ENCODE results near the gene ZBTB46. TPM values are rescaled to one million over a fixed set of nuclear protein-coding genes. Genes with fewer than 3 reads are reported as not detected.

ZBTB46 gene
- total RNA-seq, 1 experiment from 2014 or later: not detected

GRCh38 chr20:63787302-63787701, 43.8 kb downstream of the ZBTB46 start:
- H3K9me3 ChIP-seq (ENCODE audit: low read length): no peaks in the 10 kb centered on the region
- DNase-seq: no peak
- no peak overlapping the region for H3K27ac ChIP-seq (ENCODE audit: low read length)
- no peak overlapping the region for H3K9ac ChIP-seq (ENCODE audit: low read length)
- no peak overlapping the region for H3K4me3 ChIP-seq (ENCODE audit: low read length)
- no peaks in the 10 kb centered on the region for H3K27me3 ChIP-seq (ENCODE audit: low read length)
- H3K79me2 ChIP-seq (ENCODE audit: low read length): no peaks in the 10 kb centered on the region
- H3K4me2 ChIP-seq (ENCODE audit: low read depth, low read length, poor library complexity, severe bottlenecking): no peak overlapping the region
- no peaks in the 10 kb centered on the region for H3K9me2 ChIP-seq (replicated peaks; ENCODE audit: insufficient read depth, low read length)
- H4K20me1 ChIP-seq (ENCODE audit: insufficient read depth, low read depth, low read length): 0 out of 2 replicates have a peak, but pooled peaks cover 2% of the 10 kb centered on the region
- H2AFZ ChIP-seq (ENCODE audit: low read length): no peak overlapping the region
- 0 out of 2 replicates have a peak, but pooled peaks cover 4% of the 10 kb centered on the region for H3K4me1 ChIP-seq (ENCODE audit: low read length)
- no peaks in the 10 kb centered on the region for H3K36me3 ChIP-seq (ENCODE audit: insufficient read depth, low read length)

- no peak overlapping the region for H3K4me3 ChIP-seq (ENCODE audit: low read length)
- H2AFZ ChIP-seq (ENCODE audit: low read length): no peak overlapping the region
- no peak overlapping the region for H3K4me2 ChIP-seq (ENCODE audit: low read depth, low read length, poor library complexity, severe bottlenecking)
- H3K9me2 ChIP-seq (replicated peaks; ENCODE audit: insufficient read depth, low read length): no peaks in the 10 kb centered on the region
- H3K4me1 ChIP-seq (ENCODE audit: low read length): 0 out of 2 replicates have a peak, but pooled peaks cover 4% of the 10 kb centered on the region
- H3K79me2 ChIP-seq (ENCODE audit: low read length): no peaks in the 10 kb centered on the region
- H3K27me3 ChIP-seq (ENCODE audit: low read length): no peaks in the 10 kb centered on the region
- H3K9me3 ChIP-seq (ENCODE audit: low read length): no peaks in the 10 kb centered on the region
- no peak for DNase-seq
- H3K36me3 ChIP-seq (ENCODE audit: insufficient read depth, low read length): no peaks in the 10 kb centered on the region
- H3K27ac ChIP-seq (ENCODE audit: low read length): no peak overlapping the region
- no peak overlapping the region for H3K9ac ChIP-seq (ENCODE audit: low read length)
- H4K20me1 ChIP-seq (ENCODE audit: insufficient read depth, low read depth, low read length): 0 out of 2 replicates have a peak, but pooled peaks cover 2% of the 10 kb centered on the region
Observed at GRCh38 chr20:63785691-63786131, 45.4 kb downstream of the ZBTB46 start.

GRCh38 chr20:63783970-63784369, 47.1 kb downstream of the ZBTB46 start:
- Histone ChIP-seq H3K4me3 (ENCODE audit: low read length) (no peak overlapping the region), H3K9me2 (replicated peaks; ENCODE audit: insufficient read depth, low read length) (no peaks in the 10 kb centered on the region), H3K27ac (ENCODE audit: low read length) (no peak overlapping the region), H3K4me1 (ENCODE audit: low read length) (0 out of 2 replicates have a peak, but pooled peaks cover 4% of the 10 kb centered on the region), H3K27me3 (ENCODE audit: low read length) (no peaks in the 10 kb centered on the region), H3K36me3 (ENCODE audit: insufficient read depth, low read length) (no peaks in the 10 kb centered on the region), H4K20me1 (ENCODE audit: insufficient read depth, low read depth, low read length) (0 out of 2 replicates have a peak, but pooled peaks cover 2% of the 10 kb centered on the region), H3K9ac (ENCODE audit: low read length) (no peak overlapping the region), H3K4me2 (ENCODE audit: low read depth, low read length, poor library complexity, severe bottlenecking) (no peak overlapping the region), H2AFZ (ENCODE audit: low read length) (no peak overlapping the region), H3K79me2 (ENCODE audit: low read length) (no peaks in the 10 kb centered on the region), H3K9me3 (ENCODE audit: low read length) (no peaks in the 10 kb centered on the region)
- no peak for DNase-seq

GRCh38 chr20:63782521-63782971, 48.5 kb downstream of the ZBTB46 start:
- Histone ChIP-seq H3K9me3 (ENCODE audit: low read length) (no peaks in the 10 kb centered on the region), H3K27ac (ENCODE audit: low read length) (no peak overlapping the region), H3K27me3 (ENCODE audit: low read length) (no peaks in the 10 kb centered on the region), H3K4me3 (ENCODE audit: low read length) (no peak overlapping the region), H3K4me1 (ENCODE audit: low read length) (0 out of 2 replicates have a peak, but pooled peaks cover 4% of the 10 kb centered on the region), H4K20me1 (ENCODE audit: insufficient read depth, low read depth, low read length) (0 out of 2 replicates have a peak, but pooled peaks cover 2% of the 10 kb centered on the region), H3K9me2 (replicated peaks; ENCODE audit: insufficient read depth, low read length) (no peaks in the 10 kb centered on the region), H3K36me3 (ENCODE audit: insufficient read depth, low read length) (no peaks in the 10 kb centered on the region), H3K4me2 (ENCODE audit: low read depth, low read length, poor library complexity, severe bottlenecking) (no peak overlapping the region), H2AFZ (ENCODE audit: low read length) (no peak overlapping the region), H3K9ac (ENCODE audit: low read length) (no peak overlapping the region), H3K79me2 (ENCODE audit: low read length) (no peaks in the 10 kb centered on the region)
- DNase-seq: no peak

- Histone ChIP-seq H3K9ac (ENCODE audit: low read length) (no peak overlapping the region), H3K9me3 (ENCODE audit: low read length) (no peaks in the 10 kb centered on the region), H3K9me2 (replicated peaks; ENCODE audit: insufficient read depth, low read length) (no peaks in the 10 kb centered on the region), H3K79me2 (ENCODE audit: low read length) (no peaks in the 10 kb centered on the region), H2AFZ (ENCODE audit: low read length) (no peak overlapping the region), H3K4me1 (ENCODE audit: low read length) (0 out of 2 replicates have a peak, but pooled peaks cover under 1% of the 10 kb centered on the region), H3K4me3 (ENCODE audit: low read length) (no peak overlapping the region), H3K4me2 (ENCODE audit: low read depth, low read length, poor library complexity, severe bottlenecking) (no peak overlapping the region), H3K36me3 (ENCODE audit: insufficient read depth, low read length) (no peaks in the 10 kb centered on the region), H4K20me1 (ENCODE audit: insufficient read depth, low read depth, low read length) (0 out of 2 replicates have a peak, but pooled peaks cover 2% of the 10 kb centered on the region), H3K27ac (ENCODE audit: low read length) (no peak overlapping the region), H3K27me3 (ENCODE audit: low read length) (no peaks in the 10 kb centered on the region)
- DNase-seq: peak; percentile 79
Observed at GRCh38 chr20:63782051-63782471, 49.0 kb downstream of the ZBTB46 start.

GRCh38 chr20:63781181-63781580, 49.9 kb downstream of the ZBTB46 start:
- 0 out of 2 replicates have a peak, but pooled peaks cover 2% of the 10 kb centered on the region for H4K20me1 ChIP-seq (ENCODE audit: insufficient read depth, low read depth, low read length)
- no peaks in the 10 kb centered on the region for H3K79me2 ChIP-seq (ENCODE audit: low read length)
- H3K4me1 ChIP-seq (ENCODE audit: low read length): no peaks in the 10 kb centered on the region
- H3K27me3 ChIP-seq (ENCODE audit: low read length): no peaks in the 10 kb centered on the region
- no peak overlapping the region for H3K4me3 ChIP-seq (ENCODE audit: low read length)
- no peak overlapping the region for H3K9ac ChIP-seq (ENCODE audit: low read length)
- H3K4me2 ChIP-seq (ENCODE audit: low read depth, low read length, poor library complexity, severe bottlenecking): no peak overlapping the region
- no peak overlapping the region for H2AFZ ChIP-seq (ENCODE audit: low read length)
- no peak for DNase-seq
- no peaks in the 10 kb centered on the region for H3K36me3 ChIP-seq (ENCODE audit: insufficient read depth, low read length)
- no peaks in the 10 kb centered on the region for H3K9me2 ChIP-seq (replicated peaks; ENCODE audit: insufficient read depth, low read length)
- no peak overlapping the region for H3K27ac ChIP-seq (ENCODE audit: low read length)
- no peaks in the 10 kb centered on the region for H3K9me3 ChIP-seq (ENCODE audit: low read length)

- Histone ChIP-seq H3K79me2 (ENCODE audit: low read length) (no peaks in the 10 kb centered on the region), H3K27me3 (ENCODE audit: low read length) (no peaks in the 10 kb centered on the region), H3K9ac (ENCODE audit: low read length) (no peak overlapping the region), H3K36me3 (ENCODE audit: insufficient read depth, low read length) (no peaks in the 10 kb centered on the region), H3K9me2 (replicated peaks; ENCODE audit: insufficient read depth, low read length) (no peaks in the 10 kb centered on the region), H4K20me1 (ENCODE audit: insufficient read depth, low read depth, low read length) (no peaks in the 10 kb centered on the region), H3K4me3 (ENCODE audit: low read length) (no peak overlapping the region), H3K27ac (ENCODE audit: low read length) (no peak overlapping the region), H2AFZ (ENCODE audit: low read length) (no peak overlapping the region), H3K9me3 (ENCODE audit: low read length) (no peaks in the 10 kb centered on the region), H3K4me2 (ENCODE audit: low read depth, low read length, poor library complexity, severe bottlenecking) (no peak overlapping the region), H3K4me1 (ENCODE audit: low read length) (no peaks in the 10 kb centered on the region)
- DNase-seq: no peak
Observed at GRCh38 chr20:63778857-63779256, 52.2 kb downstream of the ZBTB46 start.

- Histone ChIP-seq H3K79me2 (ENCODE audit: low read length) (no peaks in the 10 kb centered on the region), H4K20me1 (ENCODE audit: insufficient read depth, low read depth, low read length) (no peaks in the 10 kb centered on the region), H2AFZ (ENCODE audit: low read length) (no peak overlapping the region), H3K9me2 (replicated peaks; ENCODE audit: insufficient read depth, low read length) (no peaks in the 10 kb centered on the region), H3K27me3 (ENCODE audit: low read length) (no peaks in the 10 kb centered on the region), H3K4me3 (ENCODE audit: low read length) (no peak overlapping the region), H3K36me3 (ENCODE audit: insufficient read depth, low read length) (no peaks in the 10 kb centered on the region), H3K9ac (ENCODE audit: low read length) (no peak overlapping the region), H3K27ac (ENCODE audit: low read length) (no peak overlapping the region), H3K4me2 (ENCODE audit: low read depth, low read length, poor library complexity, severe bottlenecking) (no peak overlapping the region), H3K4me1 (ENCODE audit: low read length) (no peaks in the 10 kb centered on the region), H3K9me3 (ENCODE audit: low read length) (no peaks in the 10 kb centered on the region)
- DNase-seq: no peak
Observed at GRCh38 chr20:63778034-63778752, 52.9 kb downstream of the ZBTB46 start.
